Subcutaneous adipose tissue (tissue), 4 donors: ENCODE data around the gene C2CD4B. TPM values are rescaled to one million over a fixed set of nuclear protein-coding genes. Genes with fewer than 3 reads are reported as not detected.

Experiments used
- CTCF ChIP-seq: fragments of 450-650 bp; IDR thresholded peaks from one replicate; pipeline ENCODE4 v1.5.1; 2016; ENCODE audit warnings: low read depth, mild to moderate bottlenecking, control low read depth, antibody characterized with exemption, moderate library complexity
- total RNA-seq, 4 donors: library from RNA; depleted of rRNA; stranded (reverse); fragments of >200 nt; gene quantifications; one replicate each; pipeline ENCODE4 v1.1.0, GENCODE V29; 2016

Gene C2CD4B
- total RNA-seq, 4 donors from 2014 or later: 1.1 to 1.7 TPM; not detected in 2

- TF ChIP-seq CTCF: no peak
Observed at GRCh38 chr15:62124973-62125303, 40.1 kb downstream of the C2CD4B start.

GRCh38 chr15:62124176-62124972 lies 40.7 kb downstream of the C2CD4B start:
- TF ChIP-seq CTCF: no peak

- no peak for TF ChIP-seq CTCF
Observed at GRCh38 chr15:62122249-62122648, 42.8 kb downstream of the C2CD4B start.

GRCh38 chr15:62121273-62122015 lies 43.6 kb downstream of the C2CD4B start:
- no peak for TF ChIP-seq CTCF

GRCh38 chr15:62120776-62121175 lies 44.3 kb downstream of the C2CD4B start:
- TF ChIP-seq CTCF: no peak

- TF ChIP-seq CTCF: no peak
Observed at GRCh38 chr15:62119874-62120273, 45.2 kb downstream of the C2CD4B start.

- no peak for TF ChIP-seq CTCF
Observed at GRCh38 chr15:62119227-62119864, 45.7 kb downstream of the C2CD4B start.
